HG03108 (cell line): Measurements from ENCODE around the gene CYTH3.
A peak's percentile ranks its signal among the peaks of the same experiment; 100 is the strongest.
"Not testable (repeated sequence)": the region's sequence is repeated elsewhere in the genome, so short reads cannot be mapped to it uniquely, and the experiment has no call there.

Experiments
- ATAC-seq: cut with Tn5 transposase; IDR thresholded peaks from one replicate; pipeline ENCODE4 v1.9.1; 2021; ENCODE audit warnings: moderate library complexity; ENCODE audit not compliant: unreplicated experiment

The CYTH3 gene

GRCh38 chr7:6283391-6284054 lies 11.1 kb upstream of the CYTH3 start:
- ATAC-seq, result not testable (repeated sequence)

- ATAC-seq, result no peak
These were observed 7.5 kb upstream of the CYTH3 start for GRCh38 chr7:6279937-6280336.

- ATAC-seq, result no peak
These were observed 6.9 kb upstream of the CYTH3 start for GRCh38 chr7:6279341-6279740.

GRCh38 chr7:6278749-6279310 lies 6.4 kb upstream of the CYTH3 start:
- ATAC-seq, result no peak

GRCh38 chr7:6277476-6277875 lies 5.1 kb upstream of the CYTH3 start:
- no peak for ATAC-seq

- ATAC-seq, result no peak
These were observed 4.5 kb upstream of the CYTH3 start for GRCh38 chr7:6276911-6277408.

- no peak for ATAC-seq
These were observed 2.3 kb upstream of the CYTH3 start for GRCh38 chr7:6274743-6275142.

GRCh38 chr7:6273917-6274630 lies 1.6 kb upstream of the CYTH3 start:
- ATAC-seq, result no peak

- no peak for ATAC-seq
These were observed 985 bp upstream of the CYTH3 start for GRCh38 chr7:6273380-6273837.

- ATAC-seq, result no peak
These were observed 557 bp downstream of the CYTH3 start for GRCh38 chr7:6271694-6272440.

GRCh38 chr7:6271060-6271658 lies 1.3 kb downstream of the CYTH3 start:
- ATAC-seq, result peak; percentile 40

GRCh38 chr7:6269527-6269926 lies 2.9 kb downstream of the CYTH3 start:
- ATAC-seq, result no peak

- ATAC-seq, result no peak
These were observed 3.5 kb downstream of the CYTH3 start for GRCh38 chr7:6268907-6269306.

GRCh38 chr7:6268023-6268900 lies 4.2 kb downstream of the CYTH3 start:
- ATAC-seq, result no peak

GRCh38 chr7:6266699-6267098 lies 5.7 kb downstream of the CYTH3 start:
- ATAC-seq, result no peak

GRCh38 chr7:6262221-6262620 lies 10.2 kb downstream of the CYTH3 start:
- ATAC-seq, result no peak

GRCh38 chr7:6261699-6262098 lies 10.7 kb downstream of the CYTH3 start:
- no peak for ATAC-seq

GRCh38 chr7:6260291-6261187 lies 11.9 kb downstream of the CYTH3 start:
- no peak for ATAC-seq

- no peak for ATAC-seq
These were observed 13.2 kb downstream of the CYTH3 start for GRCh38 chr7:6259257-6259656.
